GM12878 (cell line): ENCODE results near the gene PRDM8. TPM values are rescaled to one million over a fixed set of nuclear protein-coding genes. Genes with fewer than 3 reads are reported as not detected.

Experiments
- ATAC-seq: fragments of 200-7000 bp; cut with Tn5 transposase; 3 replicates; pipeline ENCODE4 v1.9.1; 2020; ENCODE audit warnings: mild to moderate bottlenecking, moderate library complexity
- BruUV-seq: library from RNA; stranded (reverse); fragments of 400-500 nt; replicated peaks from 2 replicates; lab custom pipeline; 2021; lab: Mats Ljungman, UMichigan
- CTCF ChIA-PET: fragments of 300-600 bp; sonication (Branson Sonifier 250); formaldehyde crosslinking; extraction: SDS; loops from one replicate; lab custom pipeline; 2021; ENCODE audit warnings: inconsistent platforms; lab: Yijun Ruan, JAX
- POLR2A ChIA-PET: fragments of 350-600 bp; formaldehyde crosslinking; extraction: SDS; loops from one replicate; lab custom pipeline; 2021; ENCODE audit warnings: inconsistent platforms; lab: Charles Lee
- RAD21 ChIA-PET: fragments of 300-600 bp; sonication (Branson Sonifier 250); formaldehyde crosslinking; loops from one replicate; lab custom pipeline; 2023; ENCODE audit warnings: antibody characterized with exemption; ENCODE audit not compliant: unreplicated experiment; lab: Charles Lee
- SMC1A ChIA-PET: fragments of 300-600 bp; sonication (Branson Sonifier 250); formaldehyde crosslinking; loops from one replicate; lab custom pipeline; 2023; ENCODE audit not compliant: unreplicated experiment, uncharacterized antibody; lab: Charles Lee
- DNase-seq: peaks from one replicate; pipeline ENCODE4 v3.0.0-alpha.2; 2011; ENCODE audit warnings: low read depth, low spot score
- FAIRE-seq: peaks from 3 replicates; lab custom pipeline; 2011; peaks lifted over from hg19 to GRCh38; lab: Jason Lieb, UNC
- H2AFZ ChIP-seq: 2 replicates; pipeline ENCODE4 v1.6.0; 2011; ENCODE audit warnings: low read depth, low read length, control low read depth; ENCODE audit not compliant: control insufficient read depth
- H3K27ac ChIP-seq: 2 replicates; pipeline ENCODE4 v1.5.1; 2011; ENCODE audit warnings: control low read depth; ENCODE audit not compliant: control insufficient read depth, insufficient read depth
- H3K27me3 ChIP-seq, 2 experiments: replicated peaks in 1 of 2; 2 replicates each; pipeline versions ENCODE4 v1.6.0 to v1.6.1; 2011; ENCODE audit warnings: low read length in 1 of 2; ENCODE audit not compliant: control insufficient read depth in 2 of 2, insufficient read depth in 2 of 2
- H3K36me3 ChIP-seq, 2 experiments: 2 replicates each; pipeline ENCODE4 v1.5.1; 2011; ENCODE audit warnings: low read length in 1 of 2; ENCODE audit not compliant: control insufficient read depth in 2 of 2, insufficient read depth in 2 of 2
- H3K4me1 ChIP-seq: 2 replicates; pipeline ENCODE4 v1.6.1; 2011; ENCODE audit warnings: mild to moderate bottlenecking, low read length, moderate library complexity, mixed read lengths; ENCODE audit not compliant: control insufficient read depth, insufficient read depth
- H3K4me2 ChIP-seq: 2 replicates; pipeline ENCODE4 v1.6.0; 2011; ENCODE audit warnings: control low read depth; ENCODE audit not compliant: control insufficient read depth, insufficient read depth
- H3K4me3 ChIP-seq: fragments of 200-600 bp; sonication (generic); 2 replicates; pipeline ENCODE4 v1.5.1; 2016
- H3K79me2 ChIP-seq: 2 replicates; pipeline ENCODE4 v1.6.0; 2011; ENCODE audit warnings: low read length; ENCODE audit not compliant: control insufficient read depth, insufficient read depth
- H3K9ac ChIP-seq: 2 replicates; pipeline ENCODE4 v1.8.0; 2011; ENCODE audit warnings: low read length, control low read depth, mixed read lengths; ENCODE audit not compliant: control insufficient read depth, insufficient read depth
- H3K9me3 ChIP-seq: replicated peaks from 3 replicates; pipeline ENCODE4 v1.5.1; 2011; ENCODE audit warnings: mild to moderate bottlenecking, low read length; ENCODE audit not compliant: control insufficient read depth, insufficient read depth
- H4K20me1 ChIP-seq: 2 replicates; pipeline ENCODE4 v1.6.0; 2011; ENCODE audit not compliant: control insufficient read depth, insufficient read depth
- BCL11A ChIP-seq: IDR thresholded peaks from 2 replicates; pipeline ENCODE4 v1.6.1; 2011; ENCODE audit warnings: low read depth, low read length
- CHD1 ChIP-seq: IDR thresholded peaks from 2 replicates; pipeline ENCODE4 v1.6.1; 2012; ENCODE audit warnings: low read depth, low read length, improper control_type of control experiment
- MTA2 ChIP-seq: fragments of 450-650 bp; IDR thresholded peaks from 2 replicates; pipeline ENCODE4 v1.6.1; 2016; ENCODE audit warnings: low read depth, mild to moderate bottlenecking, moderate library complexity
- NR2F1 ChIP-seq: fragments of 450-650 bp; conservative IDR thresholded peaks from 2 replicates; pipeline ENCODE4 v1.6.1; 2017; ENCODE audit warnings: mild to moderate bottlenecking
- PAX8 ChIP-seq: fragments of 450-650 bp; IDR thresholded peaks from 2 replicates; pipeline ENCODE4 v1.6.1; 2017; ENCODE audit warnings: mild to moderate bottlenecking, moderate library complexity
- POU2F2 ChIP-seq: IDR thresholded peaks from 3 replicates; pipeline ENCODE4 v1.6.1; 2011; ENCODE audit warnings: low read depth, mild to moderate bottlenecking, low read length, borderline replicate concordance
- SIN3A ChIP-seq: IDR thresholded peaks from 2 replicates; pipeline ENCODE4 v1.6.1; 2012; ENCODE audit warnings: low read depth, low read length, improper control_type of control experiment
- SRF ChIP-seq, 2 experiments: IDR thresholded peaks; 2 replicates each; pipeline ENCODE4 v1.6.1; 2011; ENCODE audit warnings: low read depth in 2 of 2, low read length in 2 of 2, mild to moderate bottlenecking in 1 of 2, moderate library complexity in 1 of 2
- TAF1 ChIP-seq: IDR thresholded peaks from 2 replicates; pipeline ENCODE4 v1.6.1; 2011; ENCODE audit warnings: mild to moderate bottlenecking, low read depth, low read length, borderline replicate concordance
- TARDBP ChIP-seq: IDR thresholded peaks from 2 replicates; pipeline ENCODE4 v1.6.1; 2016; ENCODE audit warnings: borderline replicate concordance
- ZNF24 ChIP-seq: fragments of 450-650 bp; IDR thresholded peaks from 2 replicates; pipeline ENCODE4 v1.6.1; 2017; ENCODE audit warnings: antibody characterized with exemption, mild to moderate bottlenecking
- WGBS: methylation state at CpG from one replicate; pipeline ENCODE4 v1.1.6; 2016; ENCODE audit warnings: low lambda C conversion rate; ENCODE audit not compliant: insufficient replicate concordance, insufficient coverage; ENCODE audit errors: missing lambda C conversion rate; 5-methylcytosine and 5-hydroxymethylcytosine counted together
- in situ Hi-C: fragments of 300-500 bp; cut with MboI; formaldehyde crosslinking; loops from 9 replicates; pipeline ENCODE4 v1.14.3; 2018; ENCODE audit warnings: mixed read lengths
- intact Hi-C: fragments of 100-400 bp; cut with micrococcal nuclease; formaldehyde crosslinking; loops from one replicate; pipeline ENCODE4 v1.14.2; 2022; ENCODE audit not compliant: unreplicated experiment
- polyA plus RNA-seq, 11 experiments: library from polyadenylated mRNA; depleted of rRNA in 4 of 11; unstranded in 6 of 11; stranded (reverse) in 5 of 11; fragments of >200 nt; fragmentation: Nextera tagmentation in 4 of 11; fragmentation: Illumina TruSeq in 1 of 11; extraction: Ambion mirVana in 4 of 11; extraction: Trizol in 1 of 11; gene quantifications; 1 replicate in 1 of 11; 2 replicates in 10 of 11; pipeline versions ENCODE4 v1.2.1 to v1.2.3, GENCODE V29; 2011 to 2016; ENCODE audit warnings: inconsistent platforms in 2 of 11, missing spikeins in 2 of 11, low read depth in 1 of 11
- total RNA-seq, 4 experiments: library from RNA; depleted of rRNA in 3 of 4; stranded (reverse); fragments of >200 nt in 3 of 4; fragmentation: Illumina TruSeq in 1 of 4; extraction: Trizol in 1 of 4; gene quantifications; 2 replicates each; pipeline versions ENCODE4 v1.2.1 to v1.2.3, GENCODE V29; 2013 to 2021
- TF ChIP-seq, protein P1 (sequence below): fragments of 450-650 bp; IDR thresholded peaks from 2 replicates; pipeline ENCODE4 v1.6.1; 2017; ENCODE audit warnings: mild to moderate bottlenecking, moderate library complexity
- TF ChIP-seq, protein P2 (sequence below): IDR thresholded peaks from 2 replicates; pipeline ENCODE4 v1.6.1; 2012; ENCODE audit warnings: low read depth, low read length, improper control_type of control experiment
- TF ChIP-seq, protein P3 (sequence below): fragments of 150-350 bp; IDR thresholded peaks from 2 replicates; pipeline ENCODE4 v1.6.1; 2016; ENCODE audit warnings: low read depth, low read length
- TF ChIP-seq, protein P4 (sequence below): IDR thresholded peaks from 2 replicates; pipeline ENCODE4 v1.6.1; 2011; ENCODE audit warnings: borderline replicate concordance, low read depth, mild to moderate bottlenecking, moderate library complexity, low read length; ENCODE audit not compliant: insufficient read depth, poor library complexity, severe bottlenecking

Gene PRDM8
- total and polyA plus RNA-seq, 10 of the 15 experiments (the other 5 are each of a cell fraction or from before 2014, with no cell fraction given), result 0.09 to 1.6 (median 0.40) TPM

DNA sequence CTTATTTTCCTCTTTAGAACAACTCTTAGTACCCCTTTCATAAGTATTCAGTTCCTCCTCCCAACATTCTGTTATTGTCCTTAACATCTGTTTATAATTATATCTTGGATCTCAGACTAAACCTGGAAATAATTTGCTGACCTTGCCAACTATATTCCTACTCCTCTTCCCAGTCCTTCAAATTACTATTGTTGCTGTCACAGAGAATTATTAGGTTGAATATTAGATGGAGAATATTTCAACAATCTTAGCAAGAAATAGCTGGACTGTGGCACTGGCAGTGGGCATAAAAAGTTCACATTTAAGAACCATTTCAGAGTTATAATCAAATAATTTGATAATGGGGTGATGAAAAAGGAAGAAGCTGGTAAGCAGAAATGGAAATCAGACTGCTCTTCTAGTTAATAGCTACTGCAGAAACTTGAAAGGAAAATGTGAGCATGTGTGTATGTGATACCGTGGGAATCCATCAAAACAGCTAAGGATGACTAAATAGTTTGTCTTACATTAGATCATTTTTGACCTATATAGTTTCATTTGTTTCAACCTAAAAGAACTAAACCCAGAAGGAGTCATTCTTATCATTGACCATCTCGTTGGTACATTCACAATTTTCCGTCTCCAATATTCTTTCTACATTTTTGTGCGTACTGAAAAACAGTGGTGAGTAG lies 43.3 kb upstream of the PRDM8 start:
- in situ Hi-C loops, result no loop called here
- 62% methylated on average over 4 of the region's 4 CpGs for WGBS
- CTCF ChIA-PET, result interaction anchor here (3.2 to 3.5 kb wide), 2 partner anchors 18 to 28 kb away, joined by 10 to 13 read pairs; no protein-coding TSS in a partner anchor
- TF ChIP-seq SRF (IDR thresholded peaks at IDR 0.05; ENCODE audit: low read depth in 2 of 2, low read length in 2 of 2) (no peak), TARDBP (no peak), MTA2 (no peak), TAF1 (no peak), SIN3A (no peak), PAX8 (no peak), BCL11A (no peak), CHD1 (no peak), ZNF24 (no peak), POU2F2 (no peak), NR2F1 (no peak)
- TF ChIP-seq, protein P1, sequence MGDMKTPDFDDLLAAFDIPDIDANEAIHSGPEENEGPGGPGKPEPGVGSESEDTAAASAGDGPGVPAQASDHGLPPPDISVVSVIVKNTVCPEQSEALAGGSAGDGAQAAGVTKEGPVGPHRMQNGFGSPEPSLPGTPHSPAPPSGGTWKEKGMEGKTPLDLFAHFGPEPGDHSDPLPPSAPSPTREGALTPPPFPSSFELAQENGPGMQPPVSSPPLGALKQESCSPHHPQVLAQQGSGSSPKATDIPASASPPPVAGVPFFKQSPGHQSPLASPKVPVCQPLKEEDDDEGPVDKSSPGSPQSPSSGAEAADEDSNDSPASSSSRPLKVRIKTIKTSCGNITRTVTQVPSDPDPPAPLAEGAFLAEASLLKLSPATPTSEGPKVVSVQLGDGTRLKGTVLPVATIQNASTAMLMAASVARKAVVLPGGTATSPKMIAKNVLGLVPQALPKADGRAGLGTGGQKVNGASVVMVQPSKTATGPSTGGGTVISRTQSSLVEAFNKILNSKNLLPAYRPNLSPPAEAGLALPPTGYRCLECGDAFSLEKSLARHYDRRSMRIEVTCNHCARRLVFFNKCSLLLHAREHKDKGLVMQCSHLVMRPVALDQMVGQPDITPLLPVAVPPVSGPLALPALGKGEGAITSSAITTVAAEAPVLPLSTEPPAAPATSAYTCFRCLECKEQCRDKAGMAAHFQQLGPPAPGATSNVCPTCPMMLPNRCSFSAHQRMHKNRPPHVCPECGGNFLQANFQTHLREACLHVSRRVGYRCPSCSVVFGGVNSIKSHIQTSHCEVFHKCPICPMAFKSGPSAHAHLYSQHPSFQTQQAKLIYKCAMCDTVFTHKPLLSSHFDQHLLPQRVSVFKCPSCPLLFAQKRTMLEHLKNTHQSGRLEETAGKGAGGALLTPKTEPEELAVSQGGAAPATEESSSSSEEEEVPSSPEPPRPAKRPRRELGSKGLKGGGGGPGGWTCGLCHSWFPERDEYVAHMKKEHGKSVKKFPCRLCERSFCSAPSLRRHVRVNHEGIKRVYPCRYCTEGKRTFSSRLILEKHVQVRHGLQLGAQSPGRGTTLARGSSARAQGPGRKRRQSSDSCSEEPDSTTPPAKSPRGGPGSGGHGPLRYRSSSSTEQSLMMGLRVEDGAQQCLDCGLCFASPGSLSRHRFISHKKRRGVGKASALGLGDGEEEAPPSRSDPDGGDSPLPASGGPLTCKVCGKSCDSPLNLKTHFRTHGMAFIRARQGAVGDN, result no peak
- TF ChIP-seq, protein P2, sequence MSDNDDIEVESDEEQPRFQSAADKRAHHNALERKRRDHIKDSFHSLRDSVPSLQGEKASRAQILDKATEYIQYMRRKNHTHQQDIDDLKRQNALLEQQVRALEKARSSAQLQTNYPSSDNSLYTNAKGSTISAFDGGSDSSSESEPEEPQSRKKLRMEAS, result no peak
- TF ChIP-seq, protein P3, sequence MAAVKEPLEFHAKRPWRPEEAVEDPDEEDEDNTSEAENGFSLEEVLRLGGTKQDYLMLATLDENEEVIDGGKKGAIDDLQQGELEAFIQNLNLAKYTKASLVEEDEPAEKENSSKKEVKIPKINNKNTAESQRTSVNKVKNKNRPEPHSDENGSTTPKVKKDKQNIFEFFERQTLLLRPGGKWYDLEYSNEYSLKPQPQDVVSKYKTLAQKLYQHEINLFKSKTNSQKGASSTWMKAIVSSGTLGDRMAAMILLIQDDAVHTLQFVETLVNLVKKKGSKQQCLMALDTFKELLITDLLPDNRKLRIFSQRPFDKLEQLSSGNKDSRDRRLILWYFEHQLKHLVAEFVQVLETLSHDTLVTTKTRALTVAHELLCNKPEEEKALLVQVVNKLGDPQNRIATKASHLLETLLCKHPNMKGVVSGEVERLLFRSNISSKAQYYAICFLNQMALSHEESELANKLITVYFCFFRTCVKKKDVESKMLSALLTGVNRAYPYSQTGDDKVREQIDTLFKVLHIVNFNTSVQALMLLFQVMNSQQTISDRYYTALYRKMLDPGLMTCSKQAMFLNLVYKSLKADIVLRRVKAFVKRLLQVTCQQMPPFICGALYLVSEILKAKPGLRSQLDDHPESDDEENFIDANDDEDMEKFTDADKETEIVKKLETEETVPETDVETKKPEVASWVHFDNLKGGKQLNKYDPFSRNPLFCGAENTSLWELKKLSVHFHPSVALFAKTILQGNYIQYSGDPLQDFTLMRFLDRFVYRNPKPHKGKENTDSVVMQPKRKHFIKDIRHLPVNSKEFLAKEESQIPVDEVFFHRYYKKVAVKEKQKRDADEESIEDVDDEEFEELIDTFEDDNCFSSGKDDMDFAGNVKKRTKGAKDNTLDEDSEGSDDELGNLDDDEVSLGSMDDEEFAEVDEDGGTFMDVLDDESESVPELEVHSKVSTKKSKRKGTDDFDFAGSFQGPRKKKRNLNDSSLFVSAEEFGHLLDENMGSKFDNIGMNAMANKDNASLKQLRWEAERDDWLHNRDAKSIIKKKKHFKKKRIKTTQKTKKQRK, result no peak
- TF ChIP-seq, protein P4, sequence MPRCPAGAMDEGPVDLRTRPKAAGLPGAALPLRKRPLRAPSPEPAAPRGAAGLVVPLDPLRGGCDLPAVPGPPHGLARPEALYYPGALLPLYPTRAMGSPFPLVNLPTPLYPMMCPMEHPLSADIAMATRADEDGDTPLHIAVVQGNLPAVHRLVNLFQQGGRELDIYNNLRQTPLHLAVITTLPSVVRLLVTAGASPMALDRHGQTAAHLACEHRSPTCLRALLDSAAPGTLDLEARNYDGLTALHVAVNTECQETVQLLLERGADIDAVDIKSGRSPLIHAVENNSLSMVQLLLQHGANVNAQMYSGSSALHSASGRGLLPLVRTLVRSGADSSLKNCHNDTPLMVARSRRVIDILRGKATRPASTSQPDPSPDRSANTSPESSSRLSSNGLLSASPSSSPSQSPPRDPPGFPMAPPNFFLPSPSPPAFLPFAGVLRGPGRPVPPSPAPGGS, result no peak

More for the DNA sequence above, 43.3 kb upstream of the PRDM8 start:
- Histone ChIP-seq H3K4me3 (no peak overlapping the region), H3K4me1 (no peaks in the 10 kb centered on the region), H3K27me3 (no peaks in the 10 kb centered on the region), H3K36me3 (no peaks in the 10 kb centered on the region), H3K79me2 (no peaks in the 10 kb centered on the region), H3K9ac (no peak overlapping the region), H4K20me1 (no peaks in the 10 kb centered on the region), H3K4me2 (no peak overlapping the region), H3K27ac (no peak overlapping the region), H2AFZ (no peak overlapping the region), H3K9me3 (no peaks in the 10 kb centered on the region)
- FAIRE-seq (no peak), ATAC-seq (no peak), DNase-seq (no peak)
- RAD21 ChIA-PET, result no interaction called here
- intact Hi-C loops, result no loop called here
- SMC1A ChIA-PET, result interaction anchor here (1.1 to 2.9 kb wide), 2 partner anchors 13 to 25 kb away, joined by 3 to 10 read pairs; no protein-coding TSS in a partner anchor
- BruUV-seq, result no TSS peak
- POLR2A ChIA-PET, result interaction anchor here (1.1 kb wide), 1 partner anchor 24 kb away, joined by 3 read pairs; no protein-coding TSS in a partner anchor
